Neural cell (in vitro differentiated cells): ENCODE measurements around the gene CCNG2. TPM values are rescaled to one million over a fixed set of nuclear protein-coding genes. Genes with fewer than 3 reads are reported as not detected.

Experiments used
- H2AFZ ChIP-seq: fragments of 200-600, 300-800 bp; sonication (generic), shearing (Covaris generic); 2 replicates; pipeline ENCODE4 v1.6.0; 2014; ENCODE audit warnings: low read depth, mild to moderate bottlenecking, antibody characterized with exemption, low read length, moderate library complexity
- H3F3A ChIP-seq: fragments of 200-600 bp; shearing (Covaris generic); 2 replicates; pipeline ENCODE4 v1.6.1; 2016; ENCODE audit warnings: mild to moderate bottlenecking, moderate library complexity, mixed read lengths, antibody characterized with exemption, low read length; ENCODE audit not compliant: insufficient read depth, poor library complexity, severe bottlenecking
- H3K27ac ChIP-seq: fragments of 200-600, 300-800 bp; sonication (generic), shearing (Covaris generic); 2 replicates; pipeline ENCODE4 v1.5.1; 2014; ENCODE audit warnings: mild to moderate bottlenecking, low read length, moderate library complexity
- H3K27me3 ChIP-seq: fragments of 300-800, 200-600 bp; sonication (generic), shearing (Covaris generic); 2 replicates; pipeline ENCODE4 v1.6.0; 2014; ENCODE audit warnings: mild to moderate bottlenecking, low read depth, low read length, moderate library complexity; ENCODE audit not compliant: insufficient read depth
- H3K36me3 ChIP-seq: fragments of 300-800, 200-600 bp; sonication (generic), shearing (Covaris generic); 2 replicates; pipeline ENCODE4 v1.5.1; 2014; ENCODE audit warnings: mild to moderate bottlenecking, antibody characterized with exemption, low read length, moderate library complexity; ENCODE audit not compliant: insufficient read depth
- H3K4me2 ChIP-seq: fragments of 300-800, 200-600 bp; sonication (generic), shearing (Covaris generic); 2 replicates; pipeline ENCODE4 v1.6.0; 2014; ENCODE audit warnings: mild to moderate bottlenecking, low read length
- H3K4me3 ChIP-seq: fragments of 300-800, 200-600 bp; sonication (generic), shearing (Covaris generic); 2 replicates; pipeline ENCODE4 v1.5.1; 2014; ENCODE audit warnings: mild to moderate bottlenecking, low read length, moderate library complexity
- H3K79me2 ChIP-seq: fragments of 200-600 bp; shearing (Covaris generic); replicated peaks from 2 replicates; pipeline ENCODE4 v1.6.0; 2014; ENCODE audit warnings: mild to moderate bottlenecking, low read length, moderate library complexity; ENCODE audit not compliant: insufficient read depth
- H3K9ac ChIP-seq: fragments of 300-800, 200-600 bp; sonication (generic), shearing (Covaris generic); 2 replicates; pipeline ENCODE4 v1.6.1; 2016; ENCODE audit warnings: mild to moderate bottlenecking, low read length, mixed read lengths
- H3K9me2 ChIP-seq: fragments of 200-600 bp; shearing (Covaris generic); 2 replicates; pipeline ENCODE4 v1.6.1; 2016; ENCODE audit warnings: mild to moderate bottlenecking, low read length, mixed read lengths; ENCODE audit not compliant: insufficient read depth
- H3K9me3 ChIP-seq: fragments of 200-600, 300-800 bp; sonication (generic), shearing (Covaris generic); 2 replicates; pipeline ENCODE4 v1.6.1; 2016; ENCODE audit warnings: mild to moderate bottlenecking, mixed run types, low read length, moderate library complexity, mixed read lengths
- H4K20me1 ChIP-seq: fragments of 200-600 bp; shearing (Covaris generic); 2 replicates; pipeline ENCODE4 v1.6.1; 2016; ENCODE audit warnings: mild to moderate bottlenecking, mixed run types; ENCODE audit not compliant: insufficient read depth
- EP300 ChIP-seq: fragments of 450-650 bp; conservative IDR thresholded peaks from 2 replicates; pipeline ENCODE4 v1.6.1; 2014; ENCODE audit warnings: antibody characterized with exemption, mild to moderate bottlenecking, moderate library complexity; ENCODE audit not compliant: poor library complexity, severe bottlenecking
- EZH2 ChIP-seq: fragments of 200-600, 300-800 bp; shearing (Covaris generic), sonication (generic); IDR thresholded peaks from 2 replicates; pipeline ENCODE4 v1.6.1; 2014; ENCODE audit warnings: antibody characterized with exemption, low read length, borderline replicate concordance, mild to moderate bottlenecking; ENCODE audit not compliant: insufficient read depth, poor library complexity, severe bottlenecking
- MXI1 ChIP-seq: fragments of 450-650 bp; conservative IDR thresholded peaks from 2 replicates; pipeline ENCODE4 v1.6.1; 2014; ENCODE audit warnings: antibody characterized with exemption, mild to moderate bottlenecking; ENCODE audit not compliant: poor library complexity, severe bottlenecking
- POLR2AphosphoS5 ChIP-seq: IDR thresholded peaks from 2 replicates; pipeline ENCODE4 v1.6.1; 2012
- RAD21 ChIP-seq: fragments of 450-650 bp; conservative IDR thresholded peaks from 2 replicates; pipeline ENCODE4 v1.6.1; 2014; ENCODE audit warnings: antibody characterized with exemption, mild to moderate bottlenecking, moderate library complexity
- SMC3 ChIP-seq: fragments of 450-650 bp; conservative IDR thresholded peaks from 2 replicates; pipeline ENCODE4 v1.6.1; 2014; ENCODE audit warnings: antibody characterized with exemption, mild to moderate bottlenecking, moderate library complexity; ENCODE audit not compliant: poor library complexity
- TAF1 ChIP-seq: IDR thresholded peaks from 2 replicates; pipeline ENCODE4 v1.6.1; 2012; ENCODE audit warnings: low read depth
- polyA plus RNA-seq: library from polyadenylated mRNA; depleted of rRNA; stranded (reverse); fragments of >200 nt; gene quantifications from 2 replicates; pipeline ENCODE4 v1.2.3, GENCODE V29; 2014
- TF ChIP-seq, protein P1 (sequence below): fragments of 450-650 bp; IDR thresholded peaks from 2 replicates; pipeline ENCODE4 v1.5.1; 2014; ENCODE audit warnings: antibody characterized with exemption, mild to moderate bottlenecking, moderate library complexity; ENCODE audit not compliant: poor library complexity, severe bottlenecking
- TF ChIP-seq, protein P2 (sequence below): IDR thresholded peaks from 2 replicates; pipeline ENCODE4 v1.6.1; 2012; ENCODE audit warnings: borderline replicate concordance

CCNG2 gene
- polyA plus RNA-seq, 1 donor from 2014 or later, result 132 TPM

DNA sequence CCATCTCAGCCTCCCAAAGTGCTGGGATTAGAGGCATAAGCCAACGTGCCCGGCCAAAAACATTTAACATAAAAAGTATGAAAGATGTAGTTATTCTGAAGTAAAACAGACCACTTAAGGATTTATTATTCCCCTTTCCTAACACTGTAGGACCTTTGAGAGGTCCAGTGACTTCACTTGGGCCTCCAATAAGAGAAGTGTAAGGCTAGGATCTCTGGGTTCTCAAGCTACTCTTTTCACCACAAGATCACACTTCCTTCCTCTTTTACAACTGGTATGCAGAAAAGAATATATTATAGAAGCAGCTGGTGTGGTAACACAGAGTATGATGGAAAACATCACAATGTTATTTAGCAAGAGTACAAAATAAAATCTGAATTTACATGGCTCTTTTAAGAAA, 30.2 kb upstream of the CCNG2 start:
- Histone ChIP-seq H3K9ac (no peak overlapping the region), H3K4me3 (no peak overlapping the region), H3K36me3 (no peaks in the 10 kb centered on the region), H3K27ac (no peak overlapping the region), H3K9me2 (no peaks in the 10 kb centered on the region), H3K79me2 (no peaks in the 10 kb centered on the region), H2AFZ (no peak overlapping the region), H3K9me3 (no peaks in the 10 kb centered on the region), H3K27me3 (no peaks in the 10 kb centered on the region), H4K20me1 (no peaks in the 10 kb centered on the region), H3F3A (no peaks in the 10 kb centered on the region), H3K4me2 (no peak overlapping the region)
- TF ChIP-seq EP300 (no peak), TAF1 (no peak), RAD21 (no peak), EZH2 (no peak), MXI1 (no peak), SMC3 (no peak), POLR2AphosphoS5 (no peak)
- TF ChIP-seq, protein P1, sequence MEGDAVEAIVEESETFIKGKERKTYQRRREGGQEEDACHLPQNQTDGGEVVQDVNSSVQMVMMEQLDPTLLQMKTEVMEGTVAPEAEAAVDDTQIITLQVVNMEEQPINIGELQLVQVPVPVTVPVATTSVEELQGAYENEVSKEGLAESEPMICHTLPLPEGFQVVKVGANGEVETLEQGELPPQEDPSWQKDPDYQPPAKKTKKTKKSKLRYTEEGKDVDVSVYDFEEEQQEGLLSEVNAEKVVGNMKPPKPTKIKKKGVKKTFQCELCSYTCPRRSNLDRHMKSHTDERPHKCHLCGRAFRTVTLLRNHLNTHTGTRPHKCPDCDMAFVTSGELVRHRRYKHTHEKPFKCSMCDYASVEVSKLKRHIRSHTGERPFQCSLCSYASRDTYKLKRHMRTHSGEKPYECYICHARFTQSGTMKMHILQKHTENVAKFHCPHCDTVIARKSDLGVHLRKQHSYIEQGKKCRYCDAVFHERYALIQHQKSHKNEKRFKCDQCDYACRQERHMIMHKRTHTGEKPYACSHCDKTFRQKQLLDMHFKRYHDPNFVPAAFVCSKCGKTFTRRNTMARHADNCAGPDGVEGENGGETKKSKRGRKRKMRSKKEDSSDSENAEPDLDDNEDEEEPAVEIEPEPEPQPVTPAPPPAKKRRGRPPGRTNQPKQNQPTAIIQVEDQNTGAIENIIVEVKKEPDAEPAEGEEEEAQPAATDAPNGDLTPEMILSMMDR, result no peak
- TF ChIP-seq, protein P2, sequence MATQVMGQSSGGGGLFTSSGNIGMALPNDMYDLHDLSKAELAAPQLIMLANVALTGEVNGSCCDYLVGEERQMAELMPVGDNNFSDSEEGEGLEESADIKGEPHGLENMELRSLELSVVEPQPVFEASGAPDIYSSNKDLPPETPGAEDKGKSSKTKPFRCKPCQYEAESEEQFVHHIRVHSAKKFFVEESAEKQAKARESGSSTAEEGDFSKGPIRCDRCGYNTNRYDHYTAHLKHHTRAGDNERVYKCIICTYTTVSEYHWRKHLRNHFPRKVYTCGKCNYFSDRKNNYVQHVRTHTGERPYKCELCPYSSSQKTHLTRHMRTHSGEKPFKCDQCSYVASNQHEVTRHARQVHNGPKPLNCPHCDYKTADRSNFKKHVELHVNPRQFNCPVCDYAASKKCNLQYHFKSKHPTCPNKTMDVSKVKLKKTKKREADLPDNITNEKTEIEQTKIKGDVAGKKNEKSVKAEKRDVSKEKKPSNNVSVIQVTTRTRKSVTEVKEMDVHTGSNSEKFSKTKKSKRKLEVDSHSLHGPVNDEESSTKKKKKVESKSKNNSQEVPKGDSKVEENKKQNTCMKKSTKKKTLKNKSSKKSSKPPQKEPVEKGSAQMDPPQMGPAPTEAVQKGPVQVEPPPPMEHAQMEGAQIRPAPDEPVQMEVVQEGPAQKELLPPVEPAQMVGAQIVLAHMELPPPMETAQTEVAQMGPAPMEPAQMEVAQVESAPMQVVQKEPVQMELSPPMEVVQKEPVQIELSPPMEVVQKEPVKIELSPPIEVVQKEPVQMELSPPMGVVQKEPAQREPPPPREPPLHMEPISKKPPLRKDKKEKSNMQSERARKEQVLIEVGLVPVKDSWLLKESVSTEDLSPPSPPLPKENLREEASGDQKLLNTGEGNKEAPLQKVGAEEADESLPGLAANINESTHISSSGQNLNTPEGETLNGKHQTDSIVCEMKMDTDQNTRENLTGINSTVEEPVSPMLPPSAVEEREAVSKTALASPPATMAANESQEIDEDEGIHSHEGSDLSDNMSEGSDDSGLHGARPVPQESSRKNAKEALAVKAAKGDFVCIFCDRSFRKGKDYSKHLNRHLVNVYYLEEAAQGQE, result no peak

DNA sequence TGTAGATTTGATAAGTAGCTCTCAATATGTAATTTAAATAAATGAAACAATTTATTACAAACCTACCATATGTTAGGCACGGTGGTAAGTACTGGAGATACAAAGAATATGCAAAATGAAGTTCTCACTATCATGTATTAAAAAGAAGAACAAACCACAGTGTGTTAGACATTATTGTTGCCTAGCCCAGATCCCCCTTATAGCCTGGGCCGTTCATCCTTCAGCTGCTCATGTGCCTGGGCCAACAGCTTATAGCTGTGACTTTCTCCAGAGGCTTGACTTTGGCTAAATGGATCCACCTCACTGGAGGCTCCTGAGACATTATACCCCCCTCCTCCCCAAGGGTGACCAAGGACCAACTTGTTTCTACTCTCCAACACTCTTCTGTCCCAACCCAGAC, 29.8 kb upstream of the CCNG2 start:
- Histone ChIP-seq H3K4me2 (no peak overlapping the region), H3K79me2 (no peaks in the 10 kb centered on the region), H4K20me1 (no peaks in the 10 kb centered on the region), H3K27me3 (no peaks in the 10 kb centered on the region), H2AFZ (no peak overlapping the region), H3K4me3 (no peak overlapping the region), H3K9ac (no peak overlapping the region), H3K9me2 (no peaks in the 10 kb centered on the region), H3K9me3 (no peaks in the 10 kb centered on the region), H3K27ac (no peak overlapping the region), H3K36me3 (no peaks in the 10 kb centered on the region), H3F3A (no peaks in the 10 kb centered on the region)
- TF ChIP-seq, protein P1, result no peak
- TF ChIP-seq, protein P2, result no peak
- TF ChIP-seq EZH2 (no peak), EP300 (no peak), RAD21 (no peak), SMC3 (no peak), TAF1 (no peak), POLR2AphosphoS5 (no peak), MXI1 (no peak)
